Coronary artery (tissue), 2 donors: ENCODE data around the gene NELFA.

ENCODE experiments used
- DNase-seq: peaks from one replicate; pipeline ENCODE4 v3.0.0-alpha.2; 2017; ENCODE audit warnings: low spot score
- H3K27ac ChIP-seq, 2 donors: fragments of 200-600 bp; sonication (generic); one replicate each; pipeline ENCODE4 v1.5.1; 2016 to 2019
- H3K4me3 ChIP-seq: fragments of 200-600 bp; sonication (generic); 2 replicates; pipeline ENCODE4 v1.5.1; 2016; ENCODE audit warnings: mild to moderate bottlenecking, moderate library complexity
- TF ChIP-seq, protein P1 (sequence below): fragments of 200-600 bp; sonication (generic); IDR thresholded peaks from one replicate; pipeline ENCODE4 v1.5.1; 2019; ENCODE audit warnings: antibody characterized with exemption

NELFA gene

GRCh38 chr4:1973661-1974060 is 35.1 kb downstream of the NELFA start:
- DNase-seq = no peak
- H3K27ac ChIP-seq = no peak overlapping the region
- no peak overlapping the region for H3K4me3 ChIP-seq
- TF ChIP-seq, protein P1, sequence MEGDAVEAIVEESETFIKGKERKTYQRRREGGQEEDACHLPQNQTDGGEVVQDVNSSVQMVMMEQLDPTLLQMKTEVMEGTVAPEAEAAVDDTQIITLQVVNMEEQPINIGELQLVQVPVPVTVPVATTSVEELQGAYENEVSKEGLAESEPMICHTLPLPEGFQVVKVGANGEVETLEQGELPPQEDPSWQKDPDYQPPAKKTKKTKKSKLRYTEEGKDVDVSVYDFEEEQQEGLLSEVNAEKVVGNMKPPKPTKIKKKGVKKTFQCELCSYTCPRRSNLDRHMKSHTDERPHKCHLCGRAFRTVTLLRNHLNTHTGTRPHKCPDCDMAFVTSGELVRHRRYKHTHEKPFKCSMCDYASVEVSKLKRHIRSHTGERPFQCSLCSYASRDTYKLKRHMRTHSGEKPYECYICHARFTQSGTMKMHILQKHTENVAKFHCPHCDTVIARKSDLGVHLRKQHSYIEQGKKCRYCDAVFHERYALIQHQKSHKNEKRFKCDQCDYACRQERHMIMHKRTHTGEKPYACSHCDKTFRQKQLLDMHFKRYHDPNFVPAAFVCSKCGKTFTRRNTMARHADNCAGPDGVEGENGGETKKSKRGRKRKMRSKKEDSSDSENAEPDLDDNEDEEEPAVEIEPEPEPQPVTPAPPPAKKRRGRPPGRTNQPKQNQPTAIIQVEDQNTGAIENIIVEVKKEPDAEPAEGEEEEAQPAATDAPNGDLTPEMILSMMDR = no peak

DNA sequence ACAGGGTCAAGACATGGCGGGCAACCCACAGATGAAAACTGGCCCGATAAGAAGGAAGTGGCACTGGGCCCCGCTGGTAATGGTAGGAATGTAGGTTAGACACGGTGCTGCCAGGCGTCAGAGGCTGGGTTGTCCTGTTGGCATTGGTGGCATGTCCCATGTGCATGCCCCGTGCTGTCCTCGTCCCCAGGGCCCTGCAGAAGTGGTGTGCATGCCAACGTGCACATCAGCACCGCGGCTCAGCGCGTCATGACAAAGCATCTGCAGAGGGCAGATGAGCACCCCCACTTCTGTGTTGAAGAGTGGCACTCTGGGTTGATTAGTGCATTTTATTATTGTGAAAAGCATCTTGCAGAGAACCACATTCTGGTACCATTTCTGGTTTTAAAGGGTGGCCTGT is 35.6 kb downstream of the NELFA start:
- Histone ChIP-seq H3K27ac (no peak overlapping the region), H3K4me3 (no peak overlapping the region)
- TF ChIP-seq, protein P1 = no peak
- no peak for DNase-seq

DNA sequence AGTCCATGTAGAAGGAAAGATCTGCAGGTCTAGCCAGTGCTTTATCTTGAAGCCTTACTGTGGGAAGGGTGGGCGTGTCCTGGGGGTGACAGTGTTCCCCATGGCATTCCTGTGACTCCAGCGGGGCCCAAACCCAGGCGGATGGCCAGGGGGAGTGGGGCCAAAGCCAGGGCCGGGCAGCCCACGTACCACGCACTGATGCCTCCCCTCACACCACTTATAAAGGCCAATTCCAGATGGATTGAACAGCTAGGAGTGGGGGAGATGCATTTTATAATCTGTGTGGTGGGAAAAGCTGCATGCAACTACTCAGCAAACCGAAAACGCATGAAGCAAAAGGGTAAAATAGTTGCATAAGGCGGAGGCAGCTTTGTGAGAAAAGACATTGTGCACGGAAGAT is 36.4 kb downstream of the NELFA start:
- no peak for DNase-seq
- Histone ChIP-seq H3K27ac (no peak overlapping the region), H3K4me3 (no peak overlapping the region)
- TF ChIP-seq, protein P1 = no peak

GRCh38 chr4:1971456-1972200 is 37.1 kb downstream of the NELFA start:
- no peak overlapping the region for H3K4me3 ChIP-seq
- DNase-seq = no peak
- TF ChIP-seq, protein P1 = no peak
- H3K27ac ChIP-seq = no peak overlapping the region

DNA sequence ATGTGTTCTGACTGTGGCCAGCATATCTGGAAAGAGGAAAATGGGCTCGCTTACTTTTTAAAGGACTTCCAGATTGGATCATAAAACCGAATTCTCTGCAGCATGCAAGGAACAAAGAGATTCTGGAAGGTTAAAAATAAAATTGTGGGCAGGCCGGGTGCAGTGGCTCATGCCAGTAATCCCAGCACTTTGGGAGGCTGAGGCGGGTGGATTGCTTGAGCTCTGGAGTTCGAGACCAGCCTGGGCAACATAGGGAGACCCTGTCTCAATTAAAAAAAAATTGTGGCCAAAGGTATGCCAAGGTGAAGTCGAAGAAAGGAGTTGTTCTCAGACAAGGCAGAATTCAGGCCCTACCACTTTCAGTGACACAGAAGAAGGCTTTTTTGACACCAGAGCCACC is 37.8 kb downstream of the NELFA start:
- TF ChIP-seq, protein P1 = no peak
- Histone ChIP-seq H3K27ac (no peak overlapping the region), H3K4me3 (no peak overlapping the region)
- DNase-seq = no peak

- Histone ChIP-seq H3K27ac (no peak overlapping the region), H3K4me3 (no peak overlapping the region)
- TF ChIP-seq, protein P1 = no peak
- no peak for DNase-seq
Measured at GRCh38 chr4:1969928-1970723, 38.6 kb downstream of the NELFA start.
